Neutrophil (primary cell): Measurements from ENCODE around the gene DENND1A.
"Not testable (repeated sequence)": the region's sequence is repeated elsewhere in the genome, so short reads cannot be mapped to it uniquely, and the experiment has no call there.

Experiments
- H3K27ac ChIP-seq: fragments of 200-600 bp; sonication (generic); 2 replicates; pipeline ENCODE4 v1.5.1; 2016; ENCODE audit warnings: mild to moderate bottlenecking, moderate library complexity
- H3K27me3 ChIP-seq: fragments of 200-600 bp; sonication (generic); 2 replicates; pipeline ENCODE4 v1.6.0; 2016; ENCODE audit warnings: mild to moderate bottlenecking
- H3K36me3 ChIP-seq: fragments of 200-600 bp; sonication (generic); 2 replicates; pipeline ENCODE4 v1.5.1; 2017
- H3K4me1 ChIP-seq, 2 experiments: fragments of 200-600 bp in 1 of 2; sonication (generic) in 1 of 2; 1 replicate in 1 of 2; 2 replicates in 1 of 2; pipeline versions ENCODE4 v1.5.1 to v1.6.1; 2013 to 2016; ENCODE audit warnings: low read depth in 1 of 2, low read length in 1 of 2, mild to moderate bottlenecking in 1 of 2, moderate library complexity in 1 of 2; ENCODE audit not compliant: control insufficient read depth in 1 of 2, insufficient read depth in 1 of 2
- H3K4me3 ChIP-seq, 2 experiments: fragments of 200-600 bp in 1 of 2; sonication (generic) in 1 of 2; 1 replicate in 1 of 2; 2 replicates in 1 of 2; pipeline ENCODE4 v1.5.1; 2013 to 2016; ENCODE audit warnings: low read depth in 1 of 2, low read length in 1 of 2, mild to moderate bottlenecking in 1 of 2, moderate library complexity in 1 of 2
- H3K9me3 ChIP-seq: fragments of 200-600 bp; sonication (generic); 2 replicates; pipeline ENCODE4 v1.5.1; 2016
- CTCF ChIP-seq: fragments of 200-600 bp; sonication (generic); IDR thresholded peaks from 2 replicates; pipeline ENCODE4 v1.5.1; 2016; ENCODE audit warnings: antibody characterized with exemption

The DENND1A gene

DNA sequence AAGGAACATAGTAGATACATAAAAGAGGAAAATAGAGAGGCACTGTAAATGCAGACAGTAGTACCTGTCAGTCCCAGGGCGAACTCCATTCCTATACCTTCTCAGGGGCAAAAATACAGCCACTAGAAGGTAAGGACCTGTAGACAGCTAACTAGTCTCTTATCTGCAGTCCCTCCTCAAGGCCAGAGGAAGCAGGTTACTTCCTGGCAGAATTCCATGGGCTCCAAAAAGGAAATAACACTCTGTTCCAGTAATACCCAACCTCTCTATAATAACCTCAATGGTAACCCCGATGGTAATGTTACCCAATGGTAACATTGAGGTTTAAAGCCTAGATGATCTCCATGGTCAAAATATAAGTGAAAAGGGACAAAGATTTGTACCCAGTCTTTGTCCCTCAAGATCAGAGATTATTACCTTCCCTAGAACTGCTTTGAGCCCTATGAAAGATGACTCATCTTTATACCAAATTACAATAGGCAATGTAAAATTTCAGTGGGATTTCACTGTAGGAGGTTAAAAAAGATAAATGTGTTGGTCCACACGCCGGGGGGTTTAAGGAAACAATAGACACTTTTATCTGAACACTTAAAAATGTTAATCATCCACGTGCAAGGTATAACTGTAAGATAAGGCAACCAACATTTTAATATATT, 113.0 kb downstream of the DENND1A start:
- H3K27ac ChIP-seq: no peak overlapping the region
- no peaks in the 10 kb centered on the region for H3K9me3 ChIP-seq
- H3K4me3 ChIP-seq: no peak overlapping the region
- TF ChIP-seq CTCF: no peak
- no peaks in the 10 kb centered on the region for H3K27me3 ChIP-seq
- H3K4me1 ChIP-seq: peaks cover 4 to 6% of the 10 kb centered on the region in 2 experiments
- H3K36me3 ChIP-seq: no peaks in the 10 kb centered on the region

DNA sequence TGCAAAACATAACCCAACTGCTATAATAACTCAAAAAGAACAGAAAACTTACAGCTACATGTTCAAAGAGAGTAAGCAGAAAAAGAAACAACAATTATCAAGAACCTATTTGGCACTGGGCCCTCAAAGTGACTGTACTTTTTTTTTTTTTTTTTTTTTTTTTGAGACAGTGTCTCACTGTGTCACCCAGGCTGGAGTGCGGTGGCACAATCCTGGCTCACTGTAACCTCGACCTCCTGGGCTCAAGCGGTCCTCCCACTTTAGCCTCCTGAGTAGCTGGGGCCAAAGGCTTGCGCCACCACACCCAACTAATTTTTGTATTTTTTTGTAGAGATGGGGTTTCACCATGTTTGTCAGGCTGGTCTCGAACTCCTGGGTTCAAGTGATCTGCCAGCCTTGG, 114.1 kb downstream of the DENND1A start:
- not testable (repeated sequence) for H3K27me3 ChIP-seq, H3K4me1 ChIP-seq, H3K36me3 ChIP-seq, H3K27ac ChIP-seq, H3K9me3 ChIP-seq, H3K4me3 ChIP-seq

DNA sequence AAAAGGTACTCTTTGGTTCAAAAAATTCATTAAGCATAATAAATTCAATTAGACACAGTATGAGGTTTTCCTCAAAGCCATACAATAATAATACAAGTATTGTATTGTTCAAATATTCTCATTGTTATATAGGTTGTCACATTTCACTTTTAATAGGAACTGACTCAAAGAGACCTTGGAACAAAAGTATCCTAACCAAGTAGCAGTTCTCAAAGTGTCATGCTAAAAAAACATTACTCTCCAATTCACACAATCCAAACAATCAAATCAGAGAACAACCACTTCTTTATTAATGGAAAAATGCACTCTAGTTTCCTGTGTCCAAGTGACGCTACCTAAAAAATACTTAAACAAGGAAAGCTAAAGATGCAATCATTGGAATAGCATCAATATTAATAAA, 115.4 kb downstream of the DENND1A start:
- Histone ChIP-seq H3K9me3 (no peaks in the 10 kb centered on the region), H3K27ac (no peak overlapping the region), H3K36me3 (no peaks in the 10 kb centered on the region), H3K27me3 (no peaks in the 10 kb centered on the region), H3K4me1 (peaks cover 3 to 4% of the 10 kb centered on the region in 2 experiments), H3K4me3 (no peak overlapping the region)
- no peak for TF ChIP-seq CTCF

- Histone ChIP-seq H3K9me3 (no peaks in the 10 kb centered on the region), H3K36me3 (no peaks in the 10 kb centered on the region)
- TF ChIP-seq CTCF: no peak
These were observed 116.9 kb downstream of the DENND1A start for GRCh38 chr9:123812984-123813383.

GRCh38 chr9:123807251-123807650, 122.7 kb downstream of the DENND1A start:
- TF ChIP-seq CTCF: no peak
- Histone ChIP-seq H3K9me3 (no peaks in the 10 kb centered on the region), H3K27me3 (no peaks in the 10 kb centered on the region), H3K36me3 (no peaks in the 10 kb centered on the region), H3K4me1 (peaks cover 9 to 11% of the 10 kb centered on the region in 2 experiments), H3K27ac (no peak overlapping the region), H3K4me3 (no peak overlapping the region)

More at GRCh38 chr9:123812984-123813383, 116.9 kb downstream of the DENND1A start:
- no peaks in the 10 kb centered on the region for H3K27me3 ChIP-seq
- peaks cover 3 to 4% of the 10 kb centered on the region in 2 experiments for H3K4me1 ChIP-seq
- H3K4me3 ChIP-seq: no peak overlapping the region
- peak overlapping the region; percentile 8 for H3K27ac ChIP-seq

DNA sequence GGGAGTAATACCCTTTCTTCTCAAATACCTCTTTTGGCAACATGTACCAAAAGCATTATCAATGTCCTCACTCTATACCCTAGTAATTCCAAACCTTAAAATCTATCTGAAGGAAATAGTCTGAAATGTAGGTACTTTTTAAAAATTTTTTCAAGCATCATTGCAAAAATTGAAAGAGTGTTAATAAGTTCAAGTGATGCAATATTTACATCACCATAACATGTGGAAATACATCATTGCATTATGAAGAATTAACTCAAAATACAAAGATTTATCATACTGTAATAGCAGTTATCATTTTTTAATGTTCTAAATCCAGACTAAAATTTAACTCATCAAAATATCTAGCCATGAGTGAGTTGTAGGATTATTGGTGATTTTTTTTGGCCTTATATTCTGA, 123.1 kb downstream of the DENND1A start:
- Histone ChIP-seq H3K36me3 (no peaks in the 10 kb centered on the region), H3K4me1 (peaks cover 9 to 11% of the 10 kb centered on the region in 2 experiments), H3K4me3 (no peak overlapping the region), H3K9me3 (no peaks in the 10 kb centered on the region), H3K27me3 (no peaks in the 10 kb centered on the region), H3K27ac (no peak overlapping the region)
- TF ChIP-seq CTCF: no peak
